Posterior cingulate gyrus (tissue), 11 donors: ENCODE results near the gene RASSF3.

ENCODE experiments used
- DNase-seq, 10 donors: peaks; one replicate each; pipeline versions ENCODE4 v3.0.0 to v3.0.0-alpha.2; 2020 to 2021; ENCODE audit warnings: mixed read lengths in 3 of 10
- intact Hi-C: fragments of 100-400 bp; cut with DNase I; formaldehyde crosslinking; loops from one replicate; pipeline ENCODE4 v1.15.1; 2023

RASSF3 gene

GRCh38 chr12:64666054-64666914, 56.0 kb downstream of the RASSF3 start:
- no peak for DNase-seq
- intact Hi-C loops: no loop called here

- no peak for DNase-seq
- intact Hi-C loops: no loop called here
These were observed 57.5 kb downstream of the RASSF3 start for GRCh38 chr12:64667793-64668192.

DNA sequence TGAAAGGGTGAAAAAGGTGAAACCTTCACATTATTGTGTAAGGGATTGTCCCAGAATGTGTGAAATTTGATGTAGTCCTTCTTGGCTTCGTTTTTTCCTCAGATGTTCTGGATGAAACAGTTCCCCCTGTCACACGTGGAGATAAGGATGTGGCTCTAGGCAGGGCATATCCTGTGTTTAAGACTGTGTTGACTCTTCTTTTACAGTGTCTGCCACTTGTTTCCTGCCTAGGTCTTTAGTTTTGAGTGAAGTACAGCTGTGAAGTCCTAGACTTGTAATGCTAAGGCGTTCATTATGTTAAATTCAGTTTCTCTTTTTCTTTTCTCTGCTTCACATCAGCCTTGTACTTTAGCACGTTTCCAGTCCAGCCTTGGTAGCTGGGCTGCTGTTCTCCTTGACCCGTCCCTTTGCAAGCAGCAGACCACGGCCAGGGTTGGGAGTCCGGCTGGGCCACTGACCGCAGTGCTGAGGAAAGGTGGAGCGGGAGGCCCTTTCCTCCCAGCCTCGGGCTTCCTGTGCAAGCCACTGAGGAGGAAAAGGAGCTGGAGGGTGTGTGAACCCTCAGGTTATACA, 59.1 kb downstream of the RASSF3 start:
- intact Hi-C loops: no loop called here
- no peak for DNase-seq

GRCh38 chr12:64670019-64670418, 59.7 kb downstream of the RASSF3 start:
- intact Hi-C loops: no loop called here

DNA sequence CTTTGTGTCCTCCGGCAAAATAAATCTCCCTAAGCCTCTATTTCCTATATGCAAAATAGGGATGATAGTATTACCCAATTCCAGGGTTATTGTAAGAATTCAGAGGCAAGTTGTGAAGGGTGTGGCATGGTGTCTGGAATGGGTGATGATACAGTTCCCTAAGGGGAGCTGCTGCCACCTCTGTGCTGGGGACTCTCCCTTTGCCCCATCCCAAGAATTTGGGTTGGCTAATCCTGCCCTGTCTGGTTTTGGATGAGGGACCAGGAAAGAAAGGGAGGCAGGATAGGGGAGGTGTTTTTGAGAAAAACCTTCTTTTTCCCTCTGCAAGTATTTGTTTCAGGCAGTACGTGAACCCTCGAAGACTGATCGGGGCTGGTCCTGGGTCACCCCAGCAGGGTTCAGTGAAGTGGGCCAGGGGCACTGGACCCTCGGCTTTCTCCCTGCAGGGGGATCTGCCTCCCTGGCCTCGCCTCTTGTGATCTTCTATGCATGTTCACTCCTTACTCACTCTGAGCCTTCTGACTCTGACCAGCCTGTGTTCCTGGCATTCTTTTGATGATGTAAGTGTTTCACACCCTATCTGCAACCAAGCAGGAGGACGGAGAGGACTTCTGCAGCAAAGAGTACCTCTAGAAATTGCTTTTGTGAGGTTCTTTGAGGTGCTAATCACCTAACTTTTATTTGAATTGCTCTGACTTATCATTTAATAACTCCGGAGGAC, 60.8 kb downstream of the RASSF3 start:
- DNase-seq: no peak
- intact Hi-C loops: no loop called here

More at GRCh38 chr12:64670019-64670418, 59.7 kb downstream of the RASSF3 start:
- no peak for DNase-seq

- intact Hi-C loops: no loop called here
- DNase-seq: no peak
These were observed 61.4 kb downstream of the RASSF3 start for GRCh38 chr12:64671681-64672080.

- intact Hi-C loops: no loop called here
- DNase-seq: no peak
These were observed 62.7 kb downstream of the RASSF3 start for GRCh38 chr12:64672925-64673409.

GRCh38 chr12:64673490-64674169, 63.3 kb downstream of the RASSF3 start:
- DNase-seq: no peak
- intact Hi-C loops: no loop called here

DNA sequence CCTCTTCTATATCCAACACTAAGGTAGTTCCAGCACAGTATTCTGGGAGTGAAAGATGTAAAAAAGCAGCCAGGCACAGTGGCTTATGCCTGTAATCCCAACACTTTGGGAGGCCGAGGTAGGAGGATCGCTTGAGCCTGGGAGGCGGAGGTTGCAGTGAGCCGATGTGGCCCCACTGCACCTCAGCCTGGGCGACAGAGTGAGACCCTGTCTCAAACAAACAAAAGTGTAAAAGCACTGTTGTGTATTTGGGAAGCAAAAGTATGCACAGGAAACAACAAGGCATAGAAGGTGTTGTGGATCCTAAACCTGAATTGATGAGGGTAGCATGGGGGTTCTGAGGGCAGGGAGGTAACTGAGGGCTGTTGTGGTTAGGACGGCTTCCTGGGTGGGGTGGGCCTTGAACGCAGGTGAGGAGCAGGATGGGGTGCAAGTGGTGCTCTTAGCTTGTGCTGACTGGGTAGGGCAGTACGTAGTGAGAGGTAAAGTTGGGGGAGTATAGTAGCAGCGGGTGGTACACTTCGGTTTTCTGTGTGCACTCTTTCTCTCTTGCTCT, 64.2 kb downstream of the RASSF3 start:
- DNase-seq: no peak
- intact Hi-C loops: no loop called here

DNA sequence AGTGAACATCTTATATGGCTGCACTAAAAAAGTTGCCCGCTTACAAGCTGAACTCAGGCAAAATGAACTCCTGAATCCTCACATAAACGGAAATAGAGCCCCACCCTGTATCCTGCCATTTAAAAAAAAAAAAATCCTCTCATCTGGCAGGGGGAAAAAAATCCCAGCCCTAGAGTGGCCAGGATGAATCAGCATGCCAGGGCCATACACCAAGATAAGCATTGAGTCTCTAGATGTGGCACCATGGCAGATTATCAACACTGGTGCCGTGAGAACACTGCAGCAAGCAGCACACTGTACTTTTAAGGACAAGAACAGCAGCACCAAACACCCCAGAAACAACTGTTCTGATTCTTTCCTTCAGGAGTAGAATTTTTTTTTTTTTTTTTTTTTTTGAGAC, 65.5 kb downstream of the RASSF3 start:
- intact Hi-C loops: no loop called here
- no peak for DNase-seq

DNA sequence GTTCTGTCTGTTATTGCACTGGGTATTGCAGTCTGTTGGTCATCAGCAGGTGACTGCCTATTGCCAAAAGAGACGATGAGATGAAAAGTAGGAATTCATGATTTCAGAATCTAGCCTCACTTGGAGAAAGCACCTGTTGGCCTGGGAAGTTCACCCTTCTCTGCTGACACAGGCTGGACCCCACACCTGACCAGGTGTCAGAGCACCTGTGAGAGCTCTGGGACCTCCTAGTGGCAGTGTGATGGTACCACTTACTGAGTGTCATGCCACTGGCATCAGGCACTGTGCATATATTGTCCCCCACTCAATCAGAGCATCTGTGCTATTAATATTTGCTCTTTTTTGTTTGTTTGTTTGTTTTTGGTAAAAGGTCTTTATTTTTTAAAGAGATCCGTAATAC, 68.0 kb downstream of the RASSF3 start:
- intact Hi-C loops: no loop called here
- DNase-seq: no peak

- no peak for DNase-seq
- intact Hi-C loops: no loop called here
These were observed 68.5 kb downstream of the RASSF3 start for GRCh38 chr12:64678835-64679234.

DNA sequence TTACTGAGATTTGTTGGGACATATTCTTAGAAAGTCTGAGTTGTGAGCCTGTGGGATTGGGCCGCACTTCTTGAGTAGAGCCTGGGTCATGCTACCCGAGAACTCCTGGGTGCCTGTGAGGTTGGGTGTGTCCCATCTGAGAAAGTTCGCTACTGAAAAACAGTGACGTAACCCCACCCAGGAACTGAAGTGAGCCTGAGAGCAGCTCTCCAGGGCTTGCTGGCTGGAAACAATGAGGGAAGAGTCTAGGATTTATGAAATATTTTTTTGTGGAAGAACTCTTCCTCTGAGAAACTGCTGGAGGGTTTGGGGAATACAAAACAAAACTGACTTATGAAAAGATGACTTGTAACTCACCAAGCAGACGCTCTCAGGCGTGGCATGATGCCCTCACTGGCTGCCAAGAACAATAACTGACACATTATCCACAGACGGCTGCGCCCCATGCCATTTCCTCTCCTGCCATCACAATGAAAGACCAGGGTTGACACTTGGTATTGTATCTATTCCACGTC, 69.2 kb downstream of the RASSF3 start:
- peak in 5 of 10 donors; percentile 21 to 87 (median 41) for DNase-seq
- intact Hi-C loops: no loop called here

- DNase-seq: no peak
These were observed 69.9 kb downstream of the RASSF3 start for GRCh38 chr12:64680235-64680634.

DNA sequence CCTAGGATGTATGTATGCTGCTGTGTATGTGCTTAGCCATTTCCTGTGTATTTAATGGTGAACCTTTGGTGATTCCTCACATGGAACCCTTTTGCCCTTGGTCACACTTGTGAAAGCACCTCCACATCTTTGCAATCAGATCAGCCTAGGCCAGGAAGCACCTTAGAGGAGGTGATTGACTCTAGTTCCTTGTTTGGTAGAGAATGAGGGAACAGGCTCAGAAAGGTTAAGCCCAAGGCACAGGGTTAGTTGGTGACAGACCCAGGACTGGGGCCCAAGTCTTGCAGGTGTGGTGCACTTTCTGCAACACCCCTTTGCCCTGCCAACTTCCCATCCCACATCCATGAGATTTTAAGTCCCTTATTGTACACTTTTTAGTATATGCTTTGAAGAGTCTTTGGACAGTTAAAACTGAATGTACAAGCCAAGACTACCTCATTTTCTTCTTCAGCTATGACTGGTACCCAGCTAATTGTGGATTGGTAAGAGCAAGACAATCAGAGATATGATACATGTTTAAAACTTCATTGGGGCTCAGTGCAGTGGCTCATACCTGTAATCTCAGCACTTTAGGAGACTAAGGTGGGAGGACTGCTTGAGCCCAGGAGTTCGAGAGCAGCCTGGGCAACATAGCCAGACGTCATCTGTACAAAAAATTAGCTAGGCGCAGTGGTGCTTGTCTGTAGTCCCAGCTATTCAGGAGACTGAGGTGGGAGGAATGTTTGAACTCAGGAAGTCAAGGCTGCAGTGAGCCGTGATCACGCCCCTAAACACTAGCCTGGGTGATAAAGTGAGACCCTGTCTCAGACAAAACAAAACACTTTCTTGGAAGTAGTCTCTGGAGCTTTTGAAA, 71.1 kb downstream of the RASSF3 start:
- intact Hi-C loops: no loop called here
- no peak for DNase-seq

More at GRCh38 chr12:64680235-64680634, 69.9 kb downstream of the RASSF3 start:
- intact Hi-C loops: no loop called here

DNA sequence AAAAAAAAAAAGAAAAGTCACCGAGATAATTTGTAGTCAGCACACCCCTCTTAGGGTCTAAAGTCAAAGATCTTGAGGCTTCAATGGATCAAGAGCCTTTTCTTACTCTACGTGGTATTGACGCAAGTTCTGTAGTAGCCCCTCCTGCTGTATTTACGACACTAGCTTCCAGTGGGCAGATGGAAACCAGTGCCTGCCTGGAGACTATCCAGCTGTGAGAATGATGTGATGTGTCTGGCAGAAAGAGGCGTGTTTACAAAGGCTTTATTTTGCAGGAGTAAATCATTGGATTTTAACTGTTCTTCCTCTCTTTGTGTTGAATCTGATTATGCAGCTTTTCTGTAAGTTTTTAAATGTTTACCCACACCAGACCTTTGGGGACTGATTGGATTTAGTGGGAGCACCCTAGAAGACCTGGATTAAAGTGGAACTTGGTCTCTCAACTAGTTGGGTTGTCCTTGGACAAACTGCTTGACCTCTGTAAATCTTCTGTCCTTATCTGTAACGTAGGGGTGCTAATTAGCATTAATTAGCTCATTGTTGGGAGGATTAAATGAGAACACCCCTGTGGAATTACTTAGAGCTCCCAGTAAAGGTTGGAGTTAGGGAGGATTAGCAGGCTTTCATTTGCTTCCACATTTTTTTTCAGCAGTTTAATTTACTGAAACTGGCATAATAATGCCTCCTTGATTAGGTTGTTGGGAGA, 72.4 kb downstream of the RASSF3 start:
- no peak for DNase-seq
- intact Hi-C loops: no loop called here

DNA sequence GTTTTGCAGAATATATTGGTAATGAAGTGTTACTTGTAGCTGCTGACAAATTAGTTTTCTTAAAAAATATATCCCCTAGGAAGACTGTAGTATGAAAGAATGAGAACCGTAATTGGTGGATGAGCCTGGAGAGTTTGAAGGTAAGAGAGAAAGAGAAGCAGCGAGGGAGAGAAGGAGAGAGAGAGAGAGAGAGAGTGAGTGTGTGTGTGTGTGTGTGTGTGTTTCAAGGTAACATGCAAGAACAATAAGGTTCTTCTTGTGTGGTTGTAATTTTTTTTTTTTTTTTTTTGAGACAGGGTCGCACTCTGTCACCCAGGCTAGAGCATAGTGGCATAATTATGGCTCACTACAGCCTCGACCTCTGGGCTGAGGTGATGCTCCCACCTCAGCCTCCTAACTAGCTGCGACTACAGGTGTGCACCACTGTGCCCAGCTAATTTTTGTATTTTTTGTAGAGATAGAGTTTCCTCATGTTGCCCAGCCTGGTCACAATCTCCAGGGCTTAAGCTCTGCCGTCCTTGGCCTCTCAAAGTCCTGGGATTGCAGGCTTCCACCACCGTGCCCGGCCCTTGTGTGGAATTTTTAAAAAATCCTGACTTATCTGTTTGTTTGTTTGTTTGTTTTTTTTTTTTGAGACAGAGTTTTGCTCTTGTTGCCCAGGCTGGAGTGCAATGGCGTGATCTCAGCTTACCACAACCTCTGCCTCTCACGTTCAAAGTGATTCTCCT, 73.7 kb downstream of the RASSF3 start:
- intact Hi-C loops: no loop called here
- DNase-seq: no peak

- no peak for DNase-seq
- intact Hi-C loops: no loop called here
These were observed 74.8 kb downstream of the RASSF3 start for GRCh38 chr12:64685050-64685449.
